ENCODE data around the gene EMILIN3. TPM values are rescaled to one million over a fixed set of nuclear protein-coding genes. Genes with fewer than 3 reads are reported as not detected.

Gene EMILIN3
- total and polyA plus RNA-seq, 2 donors (not counting 3 experiments of a cell fraction or from before 2014, with no cell fraction given) = 0.15 TPM; not detected in 1

DNA sequence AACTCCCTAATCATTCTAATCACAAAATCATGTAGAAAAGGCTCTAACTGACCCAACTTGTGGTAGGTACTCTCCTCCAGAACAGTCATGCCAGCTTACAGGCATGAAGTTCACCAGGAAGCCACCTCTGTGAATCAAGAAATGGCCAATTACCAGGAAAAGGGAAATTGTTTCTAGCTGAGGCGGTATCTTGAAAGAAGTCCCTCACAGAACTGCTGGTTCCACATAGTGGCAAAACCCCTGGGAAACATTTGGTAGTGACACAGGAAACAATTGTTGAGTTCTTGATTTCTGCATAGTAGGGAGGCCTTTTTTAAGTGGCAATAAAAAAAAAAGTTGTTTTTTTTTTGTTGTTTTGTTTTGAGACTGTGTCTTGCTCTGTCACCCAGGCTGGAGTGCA, 45.6 kb downstream of the EMILIN3 start:
- BruUV-seq (replicated peaks) = no TSS peak
- peaks cover 17% of the 10 kb centered on the region for H3K4me1 ChIP-seq (ENCODE audit: control insufficient read depth, extremely low read depth, insufficient read depth, low read length)
- H3K36me3 ChIP-seq (ENCODE audit: control insufficient read depth in 2 of 2, extremely low read depth in 1 of 2, insufficient read depth in 2 of 2, low read length in 2 of 2) = no peaks in the 10 kb centered on the region
- DNase-seq (ENCODE audit: low read depth, low spot score) (no peak), FAIRE-seq (no peak)
- no peak overlapping the region for H3K27ac ChIP-seq (ENCODE audit: insufficient read depth, low read depth, low read length)
- H3K9me1 ChIP-seq (replicated peaks; ENCODE audit: control insufficient read depth, extremely low read depth, insufficient read depth, low read length) = no peaks in the 10 kb centered on the region
- CTCF ChIA-PET = interaction anchor here (1.5 to 3.2 kb wide), 4 partner anchors 19 to 148 kb away, joined by 3 to 15 read pairs (median 6); partner anchors contain the start of gene LPIN3
- no peaks in the 10 kb centered on the region for H3K27me3 ChIP-seq (ENCODE audit: control insufficient read depth in 2 of 2, insufficient read depth in 2 of 2, low read length in 2 of 2)
- no peak overlapping the region for H2AFZ ChIP-seq (ENCODE audit: low read depth, low read length)
- dilution Hi-C loops (cut with MboI; ENCODE audit: extremely low pct_ligation_motif_present, low sequenced_read_pairs) = no loop called here
- POLR2A ChIA-PET = no interaction called here
- H4K20me1 ChIP-seq (replicated peaks; ENCODE audit: control insufficient read depth, extremely low read depth, insufficient read depth, low read length) = no peaks in the 10 kb centered on the region
- TF ChIP-seq GATA2 (IDR thresholded peaks at IDR 0.05; ENCODE audit: insufficient read depth, insufficient read length, low read depth, low read length) (no peak), POLR2A (IDR thresholded peaks at IDR 0.05; ENCODE audit: low read depth, low read length) (no peak), CTCF (IDR thresholded peaks at IDR 0.05; ENCODE audit: extremely low read depth in 1 of 2, insufficient read depth in 1 of 2, low read depth in 1 of 2, low read length in 2 of 2) (no peak), EZH2 (IDR thresholded peaks at IDR 0.05; ENCODE audit: borderline replicate concordance, low read depth, low read length, severe bottlenecking) (no peak), MYC (IDR thresholded peaks at IDR 0.05; ENCODE audit: low read depth, low read length) (no peak), JUN (IDR thresholded peaks at IDR 0.05; ENCODE audit: borderline replicate concordance, insufficient read depth, insufficient read length, low read depth) (no peak), FOS (IDR thresholded peaks at IDR 0.05; ENCODE audit: borderline replicate concordance, insufficient read depth, low read length) (no peak), POLR2AphosphoS5 (IDR thresholded peaks at IDR 0.05; ENCODE audit: insufficient read depth, low read depth, low read length) (no peak)
- TF ChIP-seq, protein P1, sequence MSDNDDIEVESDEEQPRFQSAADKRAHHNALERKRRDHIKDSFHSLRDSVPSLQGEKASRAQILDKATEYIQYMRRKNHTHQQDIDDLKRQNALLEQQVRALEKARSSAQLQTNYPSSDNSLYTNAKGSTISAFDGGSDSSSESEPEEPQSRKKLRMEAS (IDR thresholded peaks at IDR 0.05; ENCODE audit: insufficient read depth, insufficient read length) = no peak
- peaks cover 7% of the 10 kb centered on the region for H3K79me2 ChIP-seq (ENCODE audit: control insufficient read depth, insufficient read depth, low read length)
- intact Hi-C loops (cut with micrococcal nuclease) = loop anchor here (10.0 kb wide), 1 partner anchor 316 kb away; no protein-coding TSS in a partner anchor
- no peak overlapping the region for H3K9ac ChIP-seq (replicated peaks; ENCODE audit: extremely low read depth, insufficient read depth, low read length)
- no peak overlapping the region for H3K4me3 ChIP-seq (replicated peaks in 1 of 3; ENCODE audit: insufficient read depth in 1 of 3, low read depth in 1 of 3, low read length in 3 of 3)
- no peaks in the 10 kb centered on the region for H3K9me3 ChIP-seq (replicated peaks; ENCODE audit: control insufficient read depth, insufficient read depth, low read length)
- H3K4me2 ChIP-seq (ENCODE audit: insufficient read depth, low read length) = no peak overlapping the region
